Calu3 (cell line): Measurements from ENCODE around the gene CSN3. TPM values are rescaled to one million over a fixed set of nuclear protein-coding genes. Genes with fewer than 3 reads are reported as not detected.

ENCODE experiments used
- BruUV-seq: library from RNA; stranded (reverse); fragments of 400-500 nt; replicated peaks from 2 replicates; lab custom pipeline; 2021; lab: Mats Ljungman, UMichigan
- CTCF ChIA-PET: fragments of 300-600 bp; sonication (Branson Sonifier 250); formaldehyde crosslinking; loops from one replicate; lab custom pipeline; 2022; ENCODE audit warnings: antibody characterized with exemption; lab: Charles Lee
- DNase-seq: peaks from one replicate; pipeline ENCODE4 v3.0.0; 2022
- H3K27ac Mint-ChIP-seq: one replicate; pipeline ENCODE4 v1.8.0; 2022; ENCODE audit warnings: mixed read lengths; ENCODE audit not compliant: unreplicated experiment
- H3K27me3 Mint-ChIP-seq: one replicate; pipeline ENCODE4 v1.8.0; 2022; ENCODE audit warnings: mixed read lengths; ENCODE audit not compliant: unreplicated experiment
- H3K36me3 Mint-ChIP-seq: one replicate; pipeline ENCODE4 v1.8.0; 2022; ENCODE audit warnings: mild to moderate bottlenecking, moderate library complexity, mixed read lengths; ENCODE audit not compliant: insufficient read depth, unreplicated experiment
- H3K4me1 Mint-ChIP-seq: one replicate; pipeline ENCODE4 v1.8.0; 2022; ENCODE audit warnings: mild to moderate bottlenecking, low read depth, mixed read lengths; ENCODE audit not compliant: unreplicated experiment
- H3K4me3 Mint-ChIP-seq: one replicate; pipeline ENCODE4 v1.8.0; 2022; ENCODE audit warnings: mild to moderate bottlenecking, low read depth, moderate library complexity, mixed read lengths; ENCODE audit not compliant: unreplicated experiment
- H3K9me3 Mint-ChIP-seq: one replicate; pipeline ENCODE4 v1.8.0; 2022; ENCODE audit warnings: low read depth, mixed read lengths; ENCODE audit not compliant: unreplicated experiment
- CTCF ChIP-seq: fragments of 200-600 bp; IDR thresholded peaks from one replicate; pipeline ENCODE4 v1.8.0; 2022; ENCODE audit warnings: antibody characterized with exemption; ENCODE audit not compliant: unreplicated experiment
- intact Hi-C: fragments of 100-400 bp; cut with micrococcal nuclease; formaldehyde crosslinking; loops from one replicate; pipeline ENCODE4 v1.10.0; 2022; ENCODE audit not compliant: unreplicated experiment
- total RNA-seq: library from RNA; stranded (reverse); gene quantifications from 2 replicates; pipeline ENCODE4 v1.2.3, GENCODE V29; 2022

CSN3 gene
- total RNA-seq, 1 experiment from 2014 or later = 1,246 TPM

GRCh38 chr4:70297576-70297975 lies 55.2 kb downstream of the CSN3 start:
- CTCF ChIA-PET = interaction anchor here (0.6 kb wide), 1 partner anchor 44 kb away, joined by 4 read pairs; no protein-coding TSS in a partner anchor
- Mint-ChIP-seq H3K9me3 (no peaks in the 10 kb centered on the region), H3K27ac (no peak overlapping the region), H3K36me3 (no peaks in the 10 kb centered on the region), H3K27me3 (no peaks in the 10 kb centered on the region), H3K4me1 (no peaks in the 10 kb centered on the region), H3K4me3 (no peak overlapping the region)
- BruUV-seq = no TSS peak
- no peak for TF ChIP-seq CTCF
- DNase-seq = no peak
- intact Hi-C loops = no loop called here

GRCh38 chr4:70298051-70298450 lies 55.7 kb downstream of the CSN3 start:
- intact Hi-C loops = no loop called here
- CTCF ChIA-PET = no interaction called here
- H3K9me3 Mint-ChIP-seq = no peaks in the 10 kb centered on the region
- no peaks in the 10 kb centered on the region for H3K36me3 Mint-ChIP-seq
- no peaks in the 10 kb centered on the region for H3K27me3 Mint-ChIP-seq
- BruUV-seq = no TSS peak
- no peaks in the 10 kb centered on the region for H3K4me1 Mint-ChIP-seq
- DNase-seq = no peak
- H3K27ac Mint-ChIP-seq = no peak overlapping the region
- no peak for TF ChIP-seq CTCF
- no peak overlapping the region for H3K4me3 Mint-ChIP-seq

- TF ChIP-seq CTCF = no peak
- Mint-ChIP-seq H3K27me3 (no peaks in the 10 kb centered on the region), H3K4me3 (no peak overlapping the region), H3K4me1 (no peaks in the 10 kb centered on the region), H3K9me3 (no peaks in the 10 kb centered on the region), H3K36me3 (no peaks in the 10 kb centered on the region), H3K27ac (no peak overlapping the region)
- BruUV-seq = no TSS peak
- no peak for DNase-seq
- intact Hi-C loops = no loop called here
- CTCF ChIA-PET = no interaction called here
Measured at GRCh38 chr4:70299643-70300042, 57.2 kb downstream of the CSN3 start.

GRCh38 chr4:70300215-70300614 lies 57.8 kb downstream of the CSN3 start:
- H3K27me3 Mint-ChIP-seq = no peaks in the 10 kb centered on the region
- no peak for TF ChIP-seq CTCF
- no peaks in the 10 kb centered on the region for H3K4me1 Mint-ChIP-seq
- no peaks in the 10 kb centered on the region for H3K36me3 Mint-ChIP-seq
- DNase-seq = no peak
- no peaks in the 10 kb centered on the region for H3K9me3 Mint-ChIP-seq
- no peak overlapping the region for H3K4me3 Mint-ChIP-seq
- no TSS peak for BruUV-seq
- CTCF ChIA-PET = interaction anchor here (0.5 kb wide), 1 partner anchor 658 kb away, joined by 3 read pairs; no protein-coding TSS in a partner anchor
- H3K27ac Mint-ChIP-seq = no peak overlapping the region
- intact Hi-C loops = no loop called here

Other genes with a start within 250 kb of the CSN3 start
- not detected in 2 replicates for gene STATH, start 246.6 kb upstream of the CSN3 start, total RNA-seq
- gene HTN3, start 214.1 kb upstream of the CSN3 start, total RNA-seq = not detected in 2 replicates
- gene HTN1, start 192.2 kb upstream of the CSN3 start, total RNA-seq = not detected in 2 replicates
- gene PRR27, start 88.4 kb upstream of the CSN3 start, total RNA-seq = not detected in 2 replicates
- 137 and 214 TPM in 2 replicates for gene ODAM, start 46.9 kb upstream of the CSN3 start, total RNA-seq
- gene FDCSP, start 16.5 kb upstream of the CSN3 start, total RNA-seq = 1,542 and 2,729 TPM in 2 replicates
- not detected in 2 replicates for gene CABS1, start 92.4 kb downstream of the CSN3 start, total RNA-seq
- gene SMR3A, start 118.2 kb downstream of the CSN3 start, total RNA-seq = not detected in 2 replicates
- not detected in 2 replicates for gene SMR3B, start 140.5 kb downstream of the CSN3 start, total RNA-seq
- not detected in 2 replicates for gene OPRPN, start 155.3 kb downstream of the CSN3 start, total RNA-seq
- gene MUC7, start 229.6 kb downstream of the CSN3 start, total RNA-seq = not detected in 2 replicates